Activated CD8-positive, alpha-beta memory T cell treated with anti-CD3 and anti-CD28 coated beads for 36 hours (primary cell): ENCODE results near the gene ARHGAP35. TPM values are rescaled to one million over a fixed set of nuclear protein-coding genes. Genes with fewer than 3 reads are reported as not detected.

Experiments used
- total RNA-seq, 2 experiments: library from RNA; stranded (reverse); gene quantifications; one replicate each; pipeline ENCODE4 v1.2.3, GENCODE V29; 2021

Gene ARHGAP35
- total RNA-seq, 2 experiments from 2014 or later: 22.9 to 23.4 TPM

Other genes with a start within 250 kb of the ARHGAP35 start
- gene PTGIR, start 235.9 kb upstream of the ARHGAP35 start, total RNA-seq: 10 to 100 TPM; 24.2 to 24.8 TPM
- gene GNG8, start 224.8 kb upstream of the ARHGAP35 start, total RNA-seq: 10 to 100 TPM in 1 of 2 experiments, 1 to 10 TPM in 1; 8.6 to 12.2 TPM
- 1 to 10 TPM; 1.8 to 2.0 TPM for gene DACT3, start 199.8 kb upstream of the ARHGAP35 start, total RNA-seq
- gene PRKD2, start 143.9 kb upstream of the ARHGAP35 start, total RNA-seq: 10 to 100 TPM; 60.5 to 65.2 TPM
- 10 to 100 TPM; 17.8 to 18.9 TPM for gene FKRP, start 114.9 kb upstream of the ARHGAP35 start, total RNA-seq
- gene STRN4, start 114.5 kb upstream of the ARHGAP35 start, total RNA-seq: 10 to 100 TPM; 66.1 to 69.6 TPM
- gene SLC1A5, start 72.4 kb upstream of the ARHGAP35 start, total RNA-seq: 100 to 1,000 TPM; 438 to 447 TPM
- gene AP2S1, start 10.2 kb upstream of the ARHGAP35 start, total RNA-seq: 100 to 1,000 TPM; 117 TPM
- under 1 TPM; 0.59 to 0.65 TPM for gene NPAS1, start 158.8 kb downstream of the ARHGAP35 start, total RNA-seq
- gene TMEM160, start 187.6 kb downstream of the ARHGAP35 start, total RNA-seq: 10 to 100 TPM; 55.9 to 62.2 TPM